T-helper 1 cell treated with Interleukin-12 subunit alpha and Interleukin-12 subunit beta and Interleukin-4 antibody, amounts not matched to agents 30 μg/mL and 1 μg/mL, for 36 hours (primary cell): ENCODE data around the gene SOS2.

Experiments
- H3K27ac Mint-ChIP-seq: one replicate; pipeline ENCODE4 v1.8.0; 2021; ENCODE audit warnings: mild to moderate bottlenecking, mixed read lengths
- H3K27me3 Mint-ChIP-seq: one replicate; pipeline ENCODE4 v1.8.0; 2021; ENCODE audit warnings: low read depth, mixed read lengths
- H3K36me3 Mint-ChIP-seq: one replicate; pipeline ENCODE4 v1.8.0; 2021; ENCODE audit warnings: low read depth, mixed read lengths
- H3K4me1 Mint-ChIP-seq: one replicate; pipeline ENCODE4 v1.8.0; 2021; ENCODE audit warnings: low read depth, mixed read lengths
- H3K4me3 Mint-ChIP-seq: one replicate; pipeline ENCODE4 v1.8.0; 2021; ENCODE audit warnings: mild to moderate bottlenecking, moderate library complexity, mixed read lengths
- H3K9me3 Mint-ChIP-seq: one replicate; pipeline ENCODE4 v1.8.0; 2021; ENCODE audit warnings: mixed read lengths

The SOS2 gene

GRCh38 chr14:50116181-50116956 is 115.0 kb downstream of the SOS2 start, which contains the start of gene VCPKMT:
Gene VCPKMT, minus strand, starts transcription at chr14:50116572. Its CDS starts 20 bp downstream, at chr14:50116552.
- Mint-ChIP-seq H3K27me3 (no peaks in the 10 kb centered on the region), H3K36me3 (peaks cover 31% of the 10 kb centered on the region), H3K4me3 (peak within 1 kb of the TSS; percentile 96), H3K4me1 (peaks cover 18% of the 10 kb centered on the region), H3K9me3 (no peaks in the 10 kb centered on the region), H3K27ac (peak within 1 kb of the TSS; percentile 97)

GRCh38 chr14:50113381-50114035 is 117.9 kb downstream of the SOS2 start:
- no peaks in the 10 kb centered on the region for H3K27me3 Mint-ChIP-seq
- H3K36me3 Mint-ChIP-seq, result peaks cover 39% of the 10 kb centered on the region
- H3K4me3 Mint-ChIP-seq, result peak overlapping the region; percentile 50
- H3K27ac Mint-ChIP-seq, result peak overlapping the region; percentile 55
- H3K9me3 Mint-ChIP-seq, result no peaks in the 10 kb centered on the region
- H3K4me1 Mint-ChIP-seq, result peaks cover 20% of the 10 kb centered on the region

GRCh38 chr14:50110323-50111037 is 120.9 kb downstream of the SOS2 start:
- Mint-ChIP-seq H3K27ac (no peak overlapping the region), H3K36me3 (peaks cover 36% of the 10 kb centered on the region), H3K27me3 (no peaks in the 10 kb centered on the region), H3K4me3 (no peak overlapping the region), H3K9me3 (no peaks in the 10 kb centered on the region), H3K4me1 (peaks cover 7% of the 10 kb centered on the region)

- Mint-ChIP-seq H3K27ac (no peak overlapping the region), H3K9me3 (no peaks in the 10 kb centered on the region), H3K27me3 (no peaks in the 10 kb centered on the region), H3K4me1 (peaks cover 8% of the 10 kb centered on the region), H3K36me3 (peaks cover 35% of the 10 kb centered on the region), H3K4me3 (no peak overlapping the region)
Observed at GRCh38 chr14:50109342-50109741, 122.0 kb downstream of the SOS2 start.

GRCh38 chr14:50107850-50108249 is 123.5 kb downstream of the SOS2 start:
- peak overlapping the region; percentile 26 for H3K27ac Mint-ChIP-seq
- H3K36me3 Mint-ChIP-seq, result peaks cover 30% of the 10 kb centered on the region
- H3K9me3 Mint-ChIP-seq, result no peaks in the 10 kb centered on the region
- no peak overlapping the region for H3K4me3 Mint-ChIP-seq
- H3K27me3 Mint-ChIP-seq, result no peaks in the 10 kb centered on the region
- H3K4me1 Mint-ChIP-seq, result peaks cover 13% of the 10 kb centered on the region

- peaks cover 12% of the 10 kb centered on the region for H3K4me1 Mint-ChIP-seq
- H3K27ac Mint-ChIP-seq, result no peak overlapping the region
- H3K4me3 Mint-ChIP-seq, result no peak overlapping the region
- H3K36me3 Mint-ChIP-seq, result peaks cover 24% of the 10 kb centered on the region
- H3K9me3 Mint-ChIP-seq, result no peaks in the 10 kb centered on the region
- H3K27me3 Mint-ChIP-seq, result no peaks in the 10 kb centered on the region
Observed at GRCh38 chr14:50106178-50106577, 125.2 kb downstream of the SOS2 start.

- Mint-ChIP-seq H3K27me3 (no peaks in the 10 kb centered on the region), H3K4me3 (peak overlapping the region; percentile 64), H3K9me3 (no peaks in the 10 kb centered on the region), H3K36me3 (peaks cover 27% of the 10 kb centered on the region), H3K4me1 (peaks cover 30% of the 10 kb centered on the region), H3K27ac (peak overlapping the region; percentile 18)
Observed at GRCh38 chr14:50103558-50103957, 127.8 kb downstream of the SOS2 start.

GRCh38 chr14:50101417-50101816 is 130.0 kb downstream of the SOS2 start:
- H3K9me3 Mint-ChIP-seq, result no peaks in the 10 kb centered on the region
- no peaks in the 10 kb centered on the region for H3K27me3 Mint-ChIP-seq
- no peak overlapping the region for H3K4me3 Mint-ChIP-seq
- H3K36me3 Mint-ChIP-seq, result peaks cover 26% of the 10 kb centered on the region
- peaks cover 36% of the 10 kb centered on the region for H3K4me1 Mint-ChIP-seq
- H3K27ac Mint-ChIP-seq, result no peak overlapping the region

- peaks cover 29% of the 10 kb centered on the region for H3K36me3 Mint-ChIP-seq
Observed at GRCh38 chr14:50100805-50101204, 130.6 kb downstream of the SOS2 start.

GRCh38 chr14:50099335-50099734 is 132.0 kb downstream of the SOS2 start:
- H3K4me1 Mint-ChIP-seq, result peaks cover 43% of the 10 kb centered on the region
- peak overlapping the region; percentile 6 for H3K27ac Mint-ChIP-seq
- no peak overlapping the region for H3K4me3 Mint-ChIP-seq
- peaks cover 31% of the 10 kb centered on the region for H3K36me3 Mint-ChIP-seq
- no peaks in the 10 kb centered on the region for H3K9me3 Mint-ChIP-seq
- H3K27me3 Mint-ChIP-seq, result no peaks in the 10 kb centered on the region

More at GRCh38 chr14:50100805-50101204, 130.6 kb downstream of the SOS2 start:
- Mint-ChIP-seq H3K27ac (peak overlapping the region; percentile 12), H3K4me1 (peaks cover 42% of the 10 kb centered on the region), H3K27me3 (no peaks in the 10 kb centered on the region), H3K4me3 (no peak overlapping the region), H3K9me3 (no peaks in the 10 kb centered on the region)

- Mint-ChIP-seq H3K27ac (peak overlapping the region; percentile 80), H3K4me1 (peaks cover 44% of the 10 kb centered on the region), H3K4me3 (peak overlapping the region; percentile 68)
Observed at GRCh38 chr14:50095895-50096294, 135.5 kb downstream of the SOS2 start.

GRCh38 chr14:50094056-50094755 is 137.2 kb downstream of the SOS2 start:
- Mint-ChIP-seq H3K36me3 (peaks cover 31% of the 10 kb centered on the region), H3K27me3 (no peaks in the 10 kb centered on the region), H3K4me1 (peaks cover 40% of the 10 kb centered on the region), H3K4me3 (no peak overlapping the region), H3K27ac (no peak overlapping the region), H3K9me3 (no peaks in the 10 kb centered on the region)

More at GRCh38 chr14:50095895-50096294, 135.5 kb downstream of the SOS2 start:
- Mint-ChIP-seq H3K9me3 (no peaks in the 10 kb centered on the region), H3K27me3 (no peaks in the 10 kb centered on the region), H3K36me3 (peaks cover 37% of the 10 kb centered on the region)

GRCh38 chr14:50093496-50093895 is 137.9 kb downstream of the SOS2 start:
- Mint-ChIP-seq H3K27me3 (no peaks in the 10 kb centered on the region), H3K27ac (no peak overlapping the region), H3K4me3 (no peak overlapping the region), H3K36me3 (peaks cover 30% of the 10 kb centered on the region), H3K9me3 (no peaks in the 10 kb centered on the region), H3K4me1 (peaks cover 41% of the 10 kb centered on the region)

- Mint-ChIP-seq H3K36me3 (peaks cover 39% of the 10 kb centered on the region), H3K27me3 (no peaks in the 10 kb centered on the region), H3K4me3 (peak overlapping the region; percentile 11), H3K9me3 (no peaks in the 10 kb centered on the region), H3K27ac (no peak overlapping the region), H3K4me1 (peaks cover 53% of the 10 kb centered on the region)
Observed at GRCh38 chr14:50092006-50092555, 139.3 kb downstream of the SOS2 start.
